Caco-2 (cell line): ENCODE results near the gene SLC44A5. TPM values are rescaled to one million over a fixed set of nuclear protein-coding genes. Genes with fewer than 3 reads are reported as not detected.

ENCODE experiments used
- BruUV-seq: library from RNA; stranded (reverse); fragments of 400-500 nt; replicated peaks from 2 replicates; lab custom pipeline; 2021; lab: Mats Ljungman, UMichigan
- CTCF ChIA-PET: fragments of 300-600 bp; sonication (Branson Sonifier 250); formaldehyde crosslinking; loops from one replicate; lab custom pipeline; 2022; ENCODE audit warnings: antibody characterized with exemption; lab: Charles Lee
- POLR2A ChIA-PET: fragments of 300-600 bp; sonication (Branson Sonifier 250); formaldehyde crosslinking; loops from one replicate; lab custom pipeline; 2022; ENCODE audit warnings: antibody characterized with exemption; lab: Charles Lee
- DNase-seq, 2 experiments: peaks; one replicate each; pipeline versions ENCODE4 v3.0.0 to v3.0.0-alpha.2; 2020 to 2022
- H3K27me3 ChIP-seq: replicated peaks from 2 replicates; pipeline ENCODE4 v1.6.0; 2011; ENCODE audit warnings: low read length; ENCODE audit not compliant: control insufficient read depth, insufficient read depth
- H3K36me3 ChIP-seq: 2 replicates; pipeline ENCODE4 v1.5.1; 2011; ENCODE audit warnings: low read length; ENCODE audit not compliant: control insufficient read depth, insufficient read depth
- H3K4me1 ChIP-seq: fragments of 250-450 bp; sonication (Bioruptor Pico); 2 replicates; pipeline ENCODE4 v1.5.1; 2020; ENCODE audit warnings: mild to moderate bottlenecking
- H3K4me3 ChIP-seq: 2 replicates; pipeline ENCODE4 v1.5.1; 2011; ENCODE audit warnings: low read depth, mild to moderate bottlenecking, control low read depth, low read length
- H3K9me3 ChIP-seq: fragments of 250-450 bp; sonication (Bioruptor Pico); 2 replicates; pipeline ENCODE4 v1.5.1; 2020; ENCODE audit warnings: mild to moderate bottlenecking, moderate library complexity
- H3K27ac Mint-ChIP-seq: one replicate; pipeline ENCODE4 v1.8.0; 2022; ENCODE audit warnings: mixed read lengths; ENCODE audit not compliant: unreplicated experiment
- H3K27me3 Mint-ChIP-seq: one replicate; pipeline ENCODE4 v1.8.0; 2022; ENCODE audit warnings: mixed read lengths; ENCODE audit not compliant: insufficient read depth, unreplicated experiment
- H3K36me3 Mint-ChIP-seq: one replicate; pipeline ENCODE4 v1.8.0; 2022; ENCODE audit warnings: mild to moderate bottlenecking, mixed read lengths; ENCODE audit not compliant: insufficient read depth, unreplicated experiment
- H3K4me1 Mint-ChIP-seq: one replicate; pipeline ENCODE4 v1.8.0; 2022; ENCODE audit warnings: low read depth, mixed read lengths; ENCODE audit not compliant: unreplicated experiment
- H3K4me3 Mint-ChIP-seq: one replicate; pipeline ENCODE4 v1.8.0; 2022; ENCODE audit warnings: mild to moderate bottlenecking, moderate library complexity, mixed read lengths; ENCODE audit not compliant: unreplicated experiment
- H3K9me3 Mint-ChIP-seq: one replicate; pipeline ENCODE4 v1.8.0; 2022; ENCODE audit warnings: mixed read lengths; ENCODE audit not compliant: unreplicated experiment
- intact Hi-C: fragments of 100-400 bp; cut with micrococcal nuclease; formaldehyde crosslinking; loops from one replicate; pipeline ENCODE4 v1.10.0; 2022; ENCODE audit not compliant: unreplicated experiment
- total RNA-seq: library from RNA; stranded (reverse); gene quantifications from 2 replicates; pipeline ENCODE4 v1.2.3, GENCODE V29; 2022
- TF ChIP-seq, protein P1 (sequence below), 2 experiments: fragments of 200-600 bp in 1 of 2; IDR thresholded peaks; 1 replicate in 1 of 2; 2 replicates in 1 of 2; pipeline versions ENCODE4 v1.5.1 to v1.8.0; 2011 to 2022; ENCODE audit warnings: antibody characterized with exemption in 1 of 2, control low read depth in 1 of 2, inconsistent platforms in 1 of 2, low read depth in 1 of 2, low read length in 1 of 2, mild to moderate bottlenecking in 1 of 2, moderate library complexity in 1 of 2; ENCODE audit not compliant: insufficient read depth in 1 of 2, severe bottlenecking in 1 of 2, unreplicated experiment in 1 of 2

SLC44A5 gene
- total RNA-seq, 1 experiment from 2014 or later, result 13.6 TPM

- no peaks in the 10 kb centered on the region for H3K27me3 ChIP-seq
- no peak for DNase-seq
- H3K4me1 ChIP-seq, result no peaks in the 10 kb centered on the region
- no peak overlapping the region for H3K4me3 ChIP-seq
- no peaks in the 10 kb centered on the region for H3K9me3 ChIP-seq
- H3K4me3 Mint-ChIP-seq, result no peak overlapping the region
- no TSS peak for BruUV-seq
- H3K27ac Mint-ChIP-seq, result no peak overlapping the region
- H3K9me3 Mint-ChIP-seq, result peaks cover 8% of the 10 kb centered on the region
- H3K4me1 Mint-ChIP-seq, result no peaks in the 10 kb centered on the region
- H3K36me3 Mint-ChIP-seq, result peaks cover 10% of the 10 kb centered on the region
- ChIA-PET CTCF (no interaction called here), POLR2A (no interaction called here)
- no peaks in the 10 kb centered on the region for H3K27me3 Mint-ChIP-seq
- intact Hi-C loops, result no loop called here
- no peaks in the 10 kb centered on the region for H3K36me3 ChIP-seq
- TF ChIP-seq, protein P1, sequence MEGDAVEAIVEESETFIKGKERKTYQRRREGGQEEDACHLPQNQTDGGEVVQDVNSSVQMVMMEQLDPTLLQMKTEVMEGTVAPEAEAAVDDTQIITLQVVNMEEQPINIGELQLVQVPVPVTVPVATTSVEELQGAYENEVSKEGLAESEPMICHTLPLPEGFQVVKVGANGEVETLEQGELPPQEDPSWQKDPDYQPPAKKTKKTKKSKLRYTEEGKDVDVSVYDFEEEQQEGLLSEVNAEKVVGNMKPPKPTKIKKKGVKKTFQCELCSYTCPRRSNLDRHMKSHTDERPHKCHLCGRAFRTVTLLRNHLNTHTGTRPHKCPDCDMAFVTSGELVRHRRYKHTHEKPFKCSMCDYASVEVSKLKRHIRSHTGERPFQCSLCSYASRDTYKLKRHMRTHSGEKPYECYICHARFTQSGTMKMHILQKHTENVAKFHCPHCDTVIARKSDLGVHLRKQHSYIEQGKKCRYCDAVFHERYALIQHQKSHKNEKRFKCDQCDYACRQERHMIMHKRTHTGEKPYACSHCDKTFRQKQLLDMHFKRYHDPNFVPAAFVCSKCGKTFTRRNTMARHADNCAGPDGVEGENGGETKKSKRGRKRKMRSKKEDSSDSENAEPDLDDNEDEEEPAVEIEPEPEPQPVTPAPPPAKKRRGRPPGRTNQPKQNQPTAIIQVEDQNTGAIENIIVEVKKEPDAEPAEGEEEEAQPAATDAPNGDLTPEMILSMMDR (IDR thresholded peaks at IDR 0.05; ENCODE audit: insufficient read depth in 1 of 2, low read depth in 1 of 2, low read length in 1 of 2, severe bottlenecking in 1 of 2, unreplicated experiment in 1 of 2), result no peak
Observed at GRCh38 chr1:75345538-75346292, 265.2 kb downstream of the SLC44A5 start.

DNA sequence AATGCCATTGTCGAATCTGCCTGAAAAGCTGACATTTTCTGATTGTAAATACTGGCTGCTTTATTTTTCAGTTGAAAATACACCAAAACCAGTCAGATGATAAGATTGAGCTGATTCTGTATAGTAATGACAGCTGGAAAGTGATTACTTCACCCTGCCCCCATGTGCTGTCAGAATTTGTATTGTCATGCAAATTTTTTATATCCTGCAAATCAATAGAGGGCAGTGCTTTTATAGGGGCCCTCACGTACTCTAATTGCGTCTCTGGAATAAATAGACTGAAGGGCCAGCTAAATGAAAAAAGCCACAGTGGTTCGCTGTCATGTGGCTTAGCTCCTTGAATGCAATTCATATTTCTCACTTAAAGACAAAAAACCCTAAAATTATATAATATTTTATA is 268.1 kb downstream of the SLC44A5 start:
- Mint-ChIP-seq H3K36me3 (peaks cover 6% of the 10 kb centered on the region), H3K4me3 (no peak overlapping the region), H3K9me3 (no peaks in the 10 kb centered on the region), H3K27me3 (no peaks in the 10 kb centered on the region), H3K4me1 (no peaks in the 10 kb centered on the region), H3K27ac (no peak overlapping the region)
- TF ChIP-seq, protein P1 (IDR thresholded peaks at IDR 0.05; ENCODE audit: insufficient read depth in 1 of 2, low read depth in 1 of 2, low read length in 1 of 2, severe bottlenecking in 1 of 2, unreplicated experiment in 1 of 2), result no peak
- Histone ChIP-seq H3K9me3 (no peaks in the 10 kb centered on the region), H3K4me1 (no peaks in the 10 kb centered on the region), H3K4me3 (no peak overlapping the region), H3K27me3 (no peaks in the 10 kb centered on the region), H3K36me3 (no peaks in the 10 kb centered on the region)
- BruUV-seq, result no TSS peak
- ChIA-PET CTCF (no interaction called here), POLR2A (no interaction called here)
- intact Hi-C loops, result no loop called here
- DNase-seq, result no peak

DNA sequence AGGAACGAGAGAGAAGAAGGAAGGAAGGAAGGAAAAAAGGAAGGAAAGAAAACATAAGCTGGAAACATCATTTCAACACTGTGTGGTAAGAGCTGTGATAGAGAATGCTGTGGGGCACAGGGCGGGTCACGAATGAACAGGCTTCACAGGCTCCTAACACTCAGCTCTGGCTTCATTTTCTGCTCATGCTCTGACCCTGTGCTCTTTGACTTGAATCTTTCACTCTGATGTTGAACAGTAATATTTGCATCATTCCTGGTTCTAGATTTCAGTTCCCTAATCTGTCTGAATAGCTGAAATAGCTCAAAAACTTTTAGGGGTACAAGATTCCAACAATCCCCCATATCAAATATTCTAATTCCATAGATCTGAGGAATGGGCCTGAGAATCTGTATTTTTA is 269.4 kb downstream of the SLC44A5 start:
- no peak for DNase-seq
- BruUV-seq, result no TSS peak
- Histone ChIP-seq H3K36me3 (no peaks in the 10 kb centered on the region), H3K4me1 (no peaks in the 10 kb centered on the region), H3K27me3 (no peaks in the 10 kb centered on the region), H3K4me3 (no peak overlapping the region), H3K9me3 (no peaks in the 10 kb centered on the region)
- H3K27ac Mint-ChIP-seq, result no peak overlapping the region
- CTCF ChIA-PET, result interaction anchor here (0.7 kb wide), 1 partner anchor 35 kb away, joined by 3 read pairs; no protein-coding TSS in a partner anchor
- no peaks in the 10 kb centered on the region for H3K36me3 Mint-ChIP-seq
- intact Hi-C loops, result no loop called here
- no peaks in the 10 kb centered on the region for H3K27me3 Mint-ChIP-seq
- TF ChIP-seq, protein P1 (IDR thresholded peaks at IDR 0.05; ENCODE audit: insufficient read depth in 1 of 2, low read depth in 1 of 2, low read length in 1 of 2, severe bottlenecking in 1 of 2, unreplicated experiment in 1 of 2), result no peak
- POLR2A ChIA-PET, result no interaction called here
- H3K4me1 Mint-ChIP-seq, result no peaks in the 10 kb centered on the region
- H3K4me3 Mint-ChIP-seq, result no peak overlapping the region
- no peaks in the 10 kb centered on the region for H3K9me3 Mint-ChIP-seq
